ENCODE measurements around the gene SOD1.

Gene SOD1

GRCh38 chr21:31711745-31712285, 52.3 kb downstream of the SOD1 start:
- no CpG with 5 or more reads among the region's 1 CpG for WGBS, 2 donors (ENCODE audit: extremely low coverage in 2 of 2, insufficient read length in 2 of 2, insufficient replicate concordance in 1 of 2)
- H2AK5ac ChIP-seq (ENCODE audit: low read depth, low read length), result no peak overlapping the region
- no peaks in the 10 kb centered on the region for H3K9me3 ChIP-seq (replicated peaks in 1 of 2; ENCODE audit: control insufficient read depth in 2 of 2, insufficient read depth in 1 of 2, low read depth in 1 of 2, low read length in 2 of 2)
- no peak overlapping the region for H3K4me3 ChIP-seq (ENCODE audit: low read length in 2 of 2)
- H2BK12ac ChIP-seq (ENCODE audit: low read length), result no peak overlapping the region
- H3K4ac ChIP-seq (ENCODE audit: low read length), result no peak overlapping the region
- no peak overlapping the region for H4K8ac ChIP-seq (ENCODE audit: low read depth, low read length)
- H3K36me3 ChIP-seq (replicated peaks in 1 of 2; ENCODE audit: control insufficient read depth in 2 of 2, insufficient read depth in 2 of 2, low read length in 2 of 2), result peaks cover 0 to 3% of the 10 kb centered on the region in 2 donors
- H3K79me1 ChIP-seq (ENCODE audit: low read depth, low read length), result no peaks in the 10 kb centered on the region
- H3K4me2 ChIP-seq (ENCODE audit: insufficient read depth, low read length, poor library complexity, severe bottlenecking), result no peak overlapping the region
- no peak overlapping the region for H2BK5ac ChIP-seq (ENCODE audit: low read length)
- H3K18ac ChIP-seq (ENCODE audit: low read length), result no peak overlapping the region
- H3K14ac ChIP-seq (ENCODE audit: low read length), result no peak overlapping the region
- H2BK120ac ChIP-seq (ENCODE audit: low read depth, low read length), result no peak overlapping the region
- DNase-seq (ENCODE audit: low spot score), result no peak
- H3K23ac ChIP-seq (ENCODE audit: low read depth, low read length, poor library complexity), result no peak overlapping the region
- H3K27me3 ChIP-seq (ENCODE audit: control insufficient read depth in 3 of 3, insufficient read depth in 3 of 3, low read depth in 1 of 3, low read length in 3 of 3), result no peaks in the 10 kb centered on the region
- H4K91ac ChIP-seq (ENCODE audit: low read depth, low read length, poor library complexity), result no peak overlapping the region
- peaks cover 0 to 6% of the 10 kb centered on the region in 2 donors for H3K4me1 ChIP-seq (ENCODE audit: control insufficient read depth in 2 of 2, insufficient read depth in 1 of 2, low read depth in 1 of 2, low read length in 2 of 2)
- H3K9ac ChIP-seq (ENCODE audit: low read depth, low read length, poor library complexity), result no peak overlapping the region
- H2AFZ ChIP-seq (ENCODE audit: low read length), result no peak overlapping the region
- H3K27ac ChIP-seq (replicated peaks; ENCODE audit: low read length), result no peak overlapping the region
- no peak overlapping the region for H2BK15ac ChIP-seq (ENCODE audit: low read length)

GRCh38 chr21:31713115-31713514, 53.6 kb downstream of the SOD1 start:
- H2AK5ac ChIP-seq (ENCODE audit: low read depth, low read length), result no peak overlapping the region
- H2BK15ac ChIP-seq (ENCODE audit: low read length), result no peak overlapping the region
- no peak overlapping the region for H3K18ac ChIP-seq (ENCODE audit: low read length)
- H3K27me3 ChIP-seq (ENCODE audit: control insufficient read depth in 3 of 3, insufficient read depth in 3 of 3, low read depth in 1 of 3, low read length in 3 of 3), result no peaks in the 10 kb centered on the region
- no peak overlapping the region for H2AFZ ChIP-seq (ENCODE audit: low read length)
- H3K79me1 ChIP-seq (ENCODE audit: low read depth, low read length), result no peaks in the 10 kb centered on the region
- no peak overlapping the region for H3K4me3 ChIP-seq (ENCODE audit: low read length in 2 of 2)
- H4K91ac ChIP-seq (ENCODE audit: low read depth, low read length, poor library complexity), result no peak overlapping the region
- no peak overlapping the region for H4K8ac ChIP-seq (ENCODE audit: low read depth, low read length)
- H3K9me3 ChIP-seq (replicated peaks in 1 of 2; ENCODE audit: control insufficient read depth in 2 of 2, insufficient read depth in 1 of 2, low read depth in 1 of 2, low read length in 2 of 2), result no peaks in the 10 kb centered on the region
- no peak overlapping the region for H3K9ac ChIP-seq (ENCODE audit: low read depth, low read length, poor library complexity)
- no peak overlapping the region for H2BK120ac ChIP-seq (ENCODE audit: low read depth, low read length)
- no peak overlapping the region for H3K23ac ChIP-seq (ENCODE audit: low read depth, low read length, poor library complexity)
- no peak overlapping the region for H2BK12ac ChIP-seq (ENCODE audit: low read length)
- H3K36me3 ChIP-seq (replicated peaks in 1 of 2; ENCODE audit: control insufficient read depth in 2 of 2, insufficient read depth in 2 of 2, low read length in 2 of 2), result peaks cover 0 to 4% of the 10 kb centered on the region in 2 donors
- H3K14ac ChIP-seq (ENCODE audit: low read length), result no peak overlapping the region
- no peak for DNase-seq (ENCODE audit: low spot score)
- H3K4ac ChIP-seq (ENCODE audit: low read length), result no peak overlapping the region
- H3K27ac ChIP-seq (replicated peaks; ENCODE audit: low read length), result no peak overlapping the region
- H2BK5ac ChIP-seq (ENCODE audit: low read length), result no peak overlapping the region
- peaks cover 0 to 6% of the 10 kb centered on the region in 2 donors for H3K4me1 ChIP-seq (ENCODE audit: control insufficient read depth in 2 of 2, insufficient read depth in 1 of 2, low read depth in 1 of 2, low read length in 2 of 2)
- WGBS, 2 donors (ENCODE audit: extremely low coverage in 2 of 2, insufficient read length in 2 of 2, insufficient replicate concordance in 1 of 2), result no CpG with 5 or more reads among the region's 3 CpGs
- no peak overlapping the region for H3K4me2 ChIP-seq (ENCODE audit: insufficient read depth, low read length, poor library complexity, severe bottlenecking)

- no peak overlapping the region for H3K14ac ChIP-seq (ENCODE audit: low read length)
- no peak overlapping the region for H2BK15ac ChIP-seq (ENCODE audit: low read length)
- no peak overlapping the region for H4K91ac ChIP-seq (ENCODE audit: low read depth, low read length, poor library complexity)
- no peak overlapping the region for H2BK12ac ChIP-seq (ENCODE audit: low read length)
- H4K8ac ChIP-seq (ENCODE audit: low read depth, low read length), result no peak overlapping the region
- no peak overlapping the region for H2BK5ac ChIP-seq (ENCODE audit: low read length)
- H3K18ac ChIP-seq (ENCODE audit: low read length), result no peak overlapping the region
- H3K9me3 ChIP-seq (replicated peaks in 1 of 2; ENCODE audit: control insufficient read depth in 2 of 2, insufficient read depth in 1 of 2, low read depth in 1 of 2, low read length in 2 of 2), result no peaks in the 10 kb centered on the region
- H3K23ac ChIP-seq (ENCODE audit: low read depth, low read length, poor library complexity), result no peak overlapping the region
- no peak overlapping the region for H3K4ac ChIP-seq (ENCODE audit: low read length)
- no peak overlapping the region for H2AK5ac ChIP-seq (ENCODE audit: low read depth, low read length)
- H3K9ac ChIP-seq (ENCODE audit: low read depth, low read length, poor library complexity), result no peak overlapping the region
- H3K36me3 ChIP-seq (replicated peaks in 1 of 2; ENCODE audit: control insufficient read depth in 2 of 2, insufficient read depth in 2 of 2, low read length in 2 of 2), result peaks cover 0 to 13% of the 10 kb centered on the region in 2 donors
- peaks cover 3% of the 10 kb centered on the region for H3K79me1 ChIP-seq (ENCODE audit: low read depth, low read length)
- H2AFZ ChIP-seq (ENCODE audit: low read length), result no peak overlapping the region
- no peak overlapping the region for H2BK120ac ChIP-seq (ENCODE audit: low read depth, low read length)
- H3K27ac ChIP-seq (replicated peaks; ENCODE audit: low read length), result no peak overlapping the region
- no peak for DNase-seq (ENCODE audit: low spot score)
- H3K27me3 ChIP-seq (ENCODE audit: control insufficient read depth in 3 of 3, insufficient read depth in 3 of 3, low read depth in 1 of 3, low read length in 3 of 3), result no peaks in the 10 kb centered on the region
- H3K4me2 ChIP-seq (ENCODE audit: insufficient read depth, low read length, poor library complexity, severe bottlenecking), result no peak overlapping the region
- no peak overlapping the region for H3K4me3 ChIP-seq (ENCODE audit: low read length in 2 of 2)
- H3K4me1 ChIP-seq (ENCODE audit: control insufficient read depth in 2 of 2, insufficient read depth in 1 of 2, low read depth in 1 of 2, low read length in 2 of 2), result peaks cover 0 to 6% of the 10 kb centered on the region in 2 donors
- no CpG with 5 or more reads among the region's 5 CpGs for WGBS, 2 donors (ENCODE audit: extremely low coverage in 2 of 2, insufficient read length in 2 of 2, insufficient replicate concordance in 1 of 2)
Observed at GRCh38 chr21:31713973-31714740, 54.7 kb downstream of the SOD1 start.

GRCh38 chr21:31714741-31715365, 55.4 kb downstream of the SOD1 start:
- peaks cover 0 to 6% of the 10 kb centered on the region in 2 donors for H3K4me1 ChIP-seq (ENCODE audit: control insufficient read depth in 2 of 2, insufficient read depth in 1 of 2, low read depth in 1 of 2, low read length in 2 of 2)
- no peaks in the 10 kb centered on the region for H3K9me3 ChIP-seq (replicated peaks in 1 of 2; ENCODE audit: control insufficient read depth in 2 of 2, insufficient read depth in 1 of 2, low read depth in 1 of 2, low read length in 2 of 2)

More at GRCh38 chr21:31714741-31715365, 55.4 kb downstream of the SOD1 start:
- Histone ChIP-seq H3K23ac (ENCODE audit: low read depth, low read length, poor library complexity) (no peak overlapping the region), H4K91ac (ENCODE audit: low read depth, low read length, poor library complexity) (no peak overlapping the region), H2BK120ac (ENCODE audit: low read depth, low read length) (no peak overlapping the region), H3K4me3 (ENCODE audit: low read length in 2 of 2) (no peak overlapping the region), H4K8ac (ENCODE audit: low read depth, low read length) (no peak overlapping the region), H3K79me1 (ENCODE audit: low read depth, low read length) (peaks cover 3% of the 10 kb centered on the region), H3K27me3 (ENCODE audit: control insufficient read depth in 3 of 3, insufficient read depth in 3 of 3, low read depth in 1 of 3, low read length in 3 of 3) (no peaks in the 10 kb centered on the region), H2BK15ac (ENCODE audit: low read length) (no peak overlapping the region), H3K9ac (ENCODE audit: low read depth, low read length, poor library complexity) (no peak overlapping the region), H3K4ac (ENCODE audit: low read length) (no peak overlapping the region), H3K36me3 (replicated peaks in 1 of 2; ENCODE audit: control insufficient read depth in 2 of 2, insufficient read depth in 2 of 2, low read length in 2 of 2) (peaks cover 0 to 19% of the 10 kb centered on the region in 2 donors), H3K18ac (ENCODE audit: low read length) (no peak overlapping the region), H3K27ac (replicated peaks; ENCODE audit: low read length) (no peak overlapping the region), H3K14ac (ENCODE audit: low read length) (no peak overlapping the region), H3K4me2 (ENCODE audit: insufficient read depth, low read length, poor library complexity, severe bottlenecking) (no peak overlapping the region), H2BK12ac (ENCODE audit: low read length) (no peak overlapping the region), H2AFZ (ENCODE audit: low read length) (no peak overlapping the region), H2AK5ac (ENCODE audit: low read depth, low read length) (no peak overlapping the region), H2BK5ac (ENCODE audit: low read length) (no peak overlapping the region)
- no peak for DNase-seq (ENCODE audit: low spot score)
- no CpG with 5 or more reads among the region's 5 CpGs for WGBS, 2 donors (ENCODE audit: extremely low coverage in 2 of 2, insufficient read length in 2 of 2, insufficient replicate concordance in 1 of 2)
